ENCODE results near the gene PBX1.

DNA sequence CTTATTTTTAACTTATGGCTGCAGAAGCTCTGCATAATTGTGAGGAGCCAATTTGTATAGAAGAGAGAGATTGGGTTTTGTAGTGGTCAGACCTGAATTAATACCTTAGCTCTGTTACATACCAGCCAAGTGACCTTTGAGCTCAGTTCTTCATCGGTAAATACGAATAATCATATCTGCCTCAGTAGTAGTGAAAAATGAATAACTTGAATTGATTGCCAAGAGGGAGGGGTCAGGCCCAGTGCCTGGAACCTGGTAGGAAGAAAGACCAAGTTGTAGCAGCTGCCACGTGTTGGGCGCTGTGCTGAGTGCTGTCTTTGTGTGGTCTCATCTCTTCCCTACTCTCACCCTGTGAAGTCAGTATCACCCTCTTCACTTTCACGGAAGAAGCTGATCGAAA is 247.5 kb downstream of the PBX1 start:
- TF ChIP-seq EZH2phosphoT487 (IDR thresholded peaks at IDR 0.05; ENCODE audit: low read length): no peak
- TF ChIP-seq, protein P1, sequence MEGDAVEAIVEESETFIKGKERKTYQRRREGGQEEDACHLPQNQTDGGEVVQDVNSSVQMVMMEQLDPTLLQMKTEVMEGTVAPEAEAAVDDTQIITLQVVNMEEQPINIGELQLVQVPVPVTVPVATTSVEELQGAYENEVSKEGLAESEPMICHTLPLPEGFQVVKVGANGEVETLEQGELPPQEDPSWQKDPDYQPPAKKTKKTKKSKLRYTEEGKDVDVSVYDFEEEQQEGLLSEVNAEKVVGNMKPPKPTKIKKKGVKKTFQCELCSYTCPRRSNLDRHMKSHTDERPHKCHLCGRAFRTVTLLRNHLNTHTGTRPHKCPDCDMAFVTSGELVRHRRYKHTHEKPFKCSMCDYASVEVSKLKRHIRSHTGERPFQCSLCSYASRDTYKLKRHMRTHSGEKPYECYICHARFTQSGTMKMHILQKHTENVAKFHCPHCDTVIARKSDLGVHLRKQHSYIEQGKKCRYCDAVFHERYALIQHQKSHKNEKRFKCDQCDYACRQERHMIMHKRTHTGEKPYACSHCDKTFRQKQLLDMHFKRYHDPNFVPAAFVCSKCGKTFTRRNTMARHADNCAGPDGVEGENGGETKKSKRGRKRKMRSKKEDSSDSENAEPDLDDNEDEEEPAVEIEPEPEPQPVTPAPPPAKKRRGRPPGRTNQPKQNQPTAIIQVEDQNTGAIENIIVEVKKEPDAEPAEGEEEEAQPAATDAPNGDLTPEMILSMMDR (IDR thresholded peaks at IDR 0.05; ENCODE audit: low read length): no peak
- TF ChIP-seq EZH2 (optimal IDR thresholded peaks at IDR 0.05; ENCODE audit: low read depth, low read length): no peak
